NT2/D1 (cell line): ENCODE data around the gene SH3BP2.
A peak's percentile ranks its signal among the peaks of the same experiment; 100 is the strongest.

ENCODE experiments used
- DNase-seq: peaks from one replicate; pipeline ENCODE4 v3.0.0-alpha.2; 2011; ENCODE audit warnings: low read depth, low spot score
- H3K27me3 ChIP-seq: 2 replicates; pipeline ENCODE4 v1.6.0; 2011; ENCODE audit warnings: mild to moderate bottlenecking; ENCODE audit not compliant: insufficient read length, insufficient read depth
- H3K36me3 ChIP-seq: 2 replicates; pipeline ENCODE4 v1.6.1; 2011; ENCODE audit warnings: mild to moderate bottlenecking, low read length, mixed read lengths; ENCODE audit not compliant: insufficient read depth, insufficient read length
- H3K4me1 ChIP-seq: 2 replicates; pipeline ENCODE4 v1.5.1; 2011; ENCODE audit not compliant: insufficient read depth, insufficient read length
- H3K4me3 ChIP-seq: 2 replicates; pipeline ENCODE4 v1.5.1; 2011; ENCODE audit warnings: low read depth; ENCODE audit not compliant: insufficient read length
- H3K9ac ChIP-seq: 2 replicates; pipeline ENCODE4 v1.6.0; 2011; ENCODE audit warnings: low read depth; ENCODE audit not compliant: insufficient read length
- H3K9me3 ChIP-seq: 2 replicates; pipeline ENCODE4 v1.5.1; 2011; ENCODE audit warnings: mild to moderate bottlenecking, low read length; ENCODE audit not compliant: insufficient read depth
- SUZ12 ChIP-seq: IDR thresholded peaks from 2 replicates; pipeline ENCODE4 v1.6.1; 2011; ENCODE audit not compliant: insufficient read length, insufficient read depth; ENCODE audit errors: extremely low read depth
- YY1 ChIP-seq: IDR thresholded peaks from 2 replicates; pipeline ENCODE4 v1.6.1; 2011; ENCODE audit not compliant: insufficient read length, insufficient read depth
- ZNF274 ChIP-seq: IDR thresholded peaks from 2 replicates; pipeline ENCODE4 v1.6.1; 2011; ENCODE audit warnings: mild to moderate bottlenecking, low read depth, low read length

The SH3BP2 gene, protein sequence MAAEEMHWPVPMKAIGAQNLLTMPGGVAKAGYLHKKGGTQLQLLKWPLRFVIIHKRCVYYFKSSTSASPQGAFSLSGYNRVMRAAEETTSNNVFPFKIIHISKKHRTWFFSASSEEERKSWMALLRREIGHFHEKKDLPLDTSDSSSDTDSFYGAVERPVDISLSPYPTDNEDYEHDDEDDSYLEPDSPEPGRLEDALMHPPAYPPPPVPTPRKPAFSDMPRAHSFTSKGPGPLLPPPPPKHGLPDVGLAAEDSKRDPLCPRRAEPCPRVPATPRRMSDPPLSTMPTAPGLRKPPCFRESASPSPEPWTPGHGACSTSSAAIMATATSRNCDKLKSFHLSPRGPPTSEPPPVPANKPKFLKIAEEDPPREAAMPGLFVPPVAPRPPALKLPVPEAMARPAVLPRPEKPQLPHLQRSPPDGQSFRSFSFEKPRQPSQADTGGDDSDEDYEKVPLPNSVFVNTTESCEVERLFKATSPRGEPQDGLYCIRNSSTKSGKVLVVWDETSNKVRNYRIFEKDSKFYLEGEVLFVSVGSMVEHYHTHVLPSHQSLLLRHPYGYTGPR

DNA sequence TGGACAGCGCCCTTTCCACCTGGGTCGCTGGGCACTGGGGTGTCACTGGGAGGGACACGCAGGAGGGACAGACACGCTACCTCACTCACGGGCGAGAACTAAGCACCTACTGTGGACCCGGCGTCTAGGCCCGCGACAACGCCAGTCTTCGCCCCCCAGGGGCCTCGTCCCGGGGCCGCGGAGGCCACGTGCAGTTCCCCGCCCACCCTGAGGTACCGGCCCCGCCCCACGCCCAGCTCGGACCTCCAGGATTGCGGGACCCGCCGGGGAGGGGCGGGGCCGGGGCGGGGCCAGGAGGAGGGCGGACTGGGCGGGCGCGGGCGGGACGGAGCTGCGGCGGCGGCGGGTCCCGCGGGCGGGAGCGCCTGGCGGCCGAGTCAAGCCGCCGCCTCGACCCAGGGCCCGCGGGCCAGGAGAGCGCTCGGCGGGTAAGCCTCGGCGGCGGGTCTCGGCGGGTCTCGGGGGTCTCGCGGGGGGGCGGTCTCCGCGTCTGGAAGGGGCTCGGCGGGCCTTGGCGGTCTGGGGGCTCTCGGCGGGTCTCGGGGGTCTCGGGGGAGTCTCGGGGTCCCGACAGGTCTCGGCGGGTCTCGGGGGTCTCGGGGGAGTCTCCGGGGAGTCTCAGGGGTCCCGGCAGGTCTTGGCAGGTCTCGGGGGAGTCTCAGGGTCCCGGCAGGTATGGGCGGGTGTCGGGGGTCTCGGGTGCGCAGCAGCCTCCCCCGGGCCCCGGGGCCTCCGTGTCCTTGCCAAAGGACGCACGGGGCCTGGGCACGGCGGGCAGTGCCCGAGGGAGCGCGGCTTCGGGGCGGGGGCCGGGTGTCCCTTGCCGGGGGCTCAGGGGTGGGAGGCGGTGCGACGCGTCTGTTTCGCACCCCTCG lies at the start of gene SH3BP2:
TSS of gene SH3BP2 (plus strand) at position 375 of the 875 bp plus-strand sequence. CDS start 27,533 bp downstream, outside the sequence.
- H3K27me3 ChIP-seq: peaks cover 29% of the 10 kb centered on the region
- peak within 1 kb of the TSS; percentile 24 for H3K4me3 ChIP-seq
- peak within 1 kb of the TSS; percentile 52 for H3K9ac ChIP-seq
- H3K4me1 ChIP-seq: peaks cover 41% of the 10 kb centered on the region
- no peak for TF ChIP-seq YY1
- DNase-seq: peak; percentile 59
- no peaks in the 10 kb centered on the region for H3K36me3 ChIP-seq
- no peaks in the 10 kb centered on the region for H3K9me3 ChIP-seq

DNA sequence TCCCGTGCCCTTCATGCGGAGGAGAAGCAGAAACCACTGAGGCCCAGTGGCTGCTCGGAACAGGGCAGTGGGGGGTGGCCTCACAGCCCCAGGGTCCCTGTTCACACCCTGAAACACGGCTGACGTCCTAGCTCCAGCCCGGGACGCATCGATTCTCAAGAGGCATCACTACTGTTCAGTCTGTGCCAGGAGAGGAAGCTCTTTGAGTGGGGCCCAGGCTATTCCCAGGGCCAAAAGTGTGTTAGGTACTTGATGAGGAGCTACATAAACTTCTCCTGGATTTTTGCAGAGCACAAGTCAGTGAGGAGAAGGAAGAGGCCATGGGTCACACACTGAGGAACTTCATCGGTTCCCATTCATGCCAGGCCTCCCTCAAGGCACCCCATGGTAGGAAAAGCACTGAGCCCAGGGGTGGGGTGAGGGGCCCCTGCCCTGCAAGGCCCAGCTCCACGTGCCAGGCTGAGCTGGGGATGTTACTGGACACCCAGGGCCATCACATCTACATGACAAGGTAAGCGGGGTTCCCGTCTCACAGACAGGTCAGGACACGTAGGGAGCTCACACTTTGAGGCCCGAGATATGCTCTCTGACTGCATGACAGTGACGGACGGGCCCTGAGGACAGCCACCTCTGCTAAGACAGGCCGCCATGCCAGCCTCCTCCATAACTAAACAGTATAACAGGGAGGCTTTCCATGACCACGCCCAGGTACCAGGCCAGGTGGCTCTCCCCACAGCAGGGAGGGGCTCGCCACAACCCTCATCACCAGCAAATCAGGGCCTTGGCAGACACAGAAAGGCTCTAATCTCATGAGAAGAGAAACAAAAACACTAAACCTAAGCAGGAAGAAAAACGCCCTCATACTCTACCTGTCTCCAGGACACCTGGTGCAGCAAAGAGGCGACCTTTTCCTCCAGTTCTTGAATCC lies 49.1 kb upstream of the SH3BP2 start:
- no peak for DNase-seq
- Histone ChIP-seq H3K4me1 (peaks cover 5% of the 10 kb centered on the region), H3K9me3 (no peaks in the 10 kb centered on the region), H3K27me3 (no peaks in the 10 kb centered on the region), H3K36me3 (peaks cover 67% of the 10 kb centered on the region), H3K4me3 (no peak overlapping the region), H3K9ac (no peak overlapping the region)
- TF ChIP-seq ZNF274 (no peak), SUZ12 (no peak), YY1 (no peak)

DNA sequence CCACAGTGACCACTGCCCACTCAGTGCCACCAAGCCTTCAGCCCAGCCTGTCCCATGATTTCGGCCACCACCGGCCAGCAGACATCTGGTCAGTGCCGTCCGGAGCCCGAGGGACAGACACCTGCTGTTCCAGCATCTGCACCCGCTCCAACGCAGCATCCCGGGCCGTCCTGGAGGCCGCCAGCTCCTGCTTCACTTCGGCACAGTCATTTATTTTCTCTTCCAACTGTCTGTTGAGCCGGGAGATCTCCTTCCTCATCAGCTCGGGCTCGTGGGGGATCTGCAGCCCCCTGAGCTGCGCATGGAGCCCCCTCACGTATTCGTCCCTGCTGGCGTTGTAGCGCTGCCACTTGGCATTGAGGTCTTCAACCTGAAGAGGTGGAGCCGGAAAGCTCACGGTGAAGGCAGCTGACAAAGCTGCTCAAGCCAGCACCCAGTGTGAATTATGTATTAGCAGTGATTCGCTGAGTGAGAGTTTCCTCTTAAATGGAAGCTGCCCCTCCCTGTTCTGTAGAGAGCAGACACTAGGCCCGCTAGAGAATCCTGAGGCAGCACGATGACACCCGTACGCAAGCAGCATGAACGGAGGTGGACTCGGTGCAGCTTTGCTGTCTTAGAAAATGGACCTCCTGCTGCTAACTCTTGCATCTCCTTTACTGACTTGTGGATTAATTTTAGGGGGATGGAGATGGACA lies 48.2 kb upstream of the SH3BP2 start:
- Histone ChIP-seq H3K27me3 (no peaks in the 10 kb centered on the region), H3K9me3 (no peaks in the 10 kb centered on the region), H3K9ac (no peak overlapping the region), H3K4me3 (no peak overlapping the region), H3K4me1 (peaks cover 5% of the 10 kb centered on the region), H3K36me3 (peaks cover 73% of the 10 kb centered on the region)
- no peak for DNase-seq
- TF ChIP-seq YY1: no peak
- no peak for TF ChIP-seq ZNF274

DNA sequence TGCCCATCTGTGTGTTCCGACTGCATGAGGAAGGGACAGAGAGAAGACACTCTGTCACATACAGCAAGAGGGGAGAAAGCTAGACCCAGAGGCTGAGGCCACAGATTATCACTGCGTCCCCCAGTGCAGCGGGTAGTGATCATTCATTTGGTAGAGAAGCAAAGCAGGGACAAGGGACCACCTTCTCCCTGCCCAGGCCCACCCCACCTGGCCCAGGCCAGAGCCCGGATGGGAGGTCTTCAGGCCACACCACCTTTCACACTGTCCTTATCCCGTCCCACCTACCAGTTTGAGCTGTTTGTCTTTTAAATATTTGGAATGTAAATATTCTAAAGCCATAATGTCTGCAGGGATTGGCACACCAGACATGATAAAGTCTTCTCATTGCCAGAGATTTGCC lies 47.4 kb upstream of the SH3BP2 start:
- H3K27me3 ChIP-seq: no peaks in the 10 kb centered on the region
- H3K9ac ChIP-seq: no peak overlapping the region
- DNase-seq: no peak
- no peak for TF ChIP-seq ZNF274
- no peak for TF ChIP-seq SUZ12
- no peak for TF ChIP-seq YY1
- peaks cover 5% of the 10 kb centered on the region for H3K4me1 ChIP-seq
- H3K36me3 ChIP-seq: peaks cover 77% of the 10 kb centered on the region
- no peak overlapping the region for H3K4me3 ChIP-seq
- H3K9me3 ChIP-seq: no peaks in the 10 kb centered on the region

DNA sequence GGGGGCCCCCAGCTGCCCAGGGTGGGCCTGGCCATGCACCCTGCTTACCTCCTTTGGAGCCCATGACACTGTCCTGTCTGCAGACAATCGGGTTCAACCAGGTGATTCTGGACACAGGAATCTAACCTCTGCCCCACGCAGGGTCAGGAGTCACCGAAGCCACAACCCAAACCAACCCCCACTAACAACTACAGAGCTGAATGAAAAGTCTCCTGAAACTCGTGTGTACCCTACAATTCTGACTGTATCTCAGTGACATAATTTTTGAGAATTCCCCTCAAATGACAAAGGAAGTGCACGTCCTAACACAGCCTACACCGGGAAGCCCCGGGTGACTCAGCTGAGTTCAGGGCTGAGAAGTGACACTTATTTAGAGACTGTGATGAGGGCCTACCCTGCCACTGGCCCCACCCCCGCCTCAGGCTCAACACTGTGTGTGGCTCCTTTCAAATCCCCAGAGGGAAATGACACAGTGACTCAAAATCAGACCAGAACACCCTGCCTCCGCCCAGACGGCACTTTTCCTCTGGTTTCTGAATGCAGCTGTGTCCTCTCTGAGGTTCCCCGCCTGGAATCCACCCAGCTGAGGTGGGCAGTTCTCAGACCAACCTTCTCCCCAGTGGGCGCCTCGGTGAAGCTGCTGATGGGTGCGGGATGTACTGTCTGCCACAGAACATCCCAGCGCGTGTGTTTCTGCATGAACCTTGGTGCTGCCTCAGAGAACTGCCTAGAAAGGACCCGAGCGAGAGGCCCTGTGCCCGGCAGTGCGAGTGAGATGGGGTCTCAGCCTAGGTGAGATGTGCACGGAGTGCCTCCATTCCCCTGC lies 46.7 kb upstream of the SH3BP2 start:
- no peak for DNase-seq
- Histone ChIP-seq H3K9me3 (no peaks in the 10 kb centered on the region), H3K9ac (peak overlapping the region; percentile 38), H3K27me3 (no peaks in the 10 kb centered on the region), H3K36me3 (peaks cover 80% of the 10 kb centered on the region), H3K4me1 (peaks cover 9% of the 10 kb centered on the region), H3K4me3 (no peak overlapping the region)
- TF ChIP-seq ZNF274 (no peak), YY1 (no peak), SUZ12 (no peak)
